Middle frontal gyrus (tissue), 1 donor: ENCODE results near the gene SPDL1.

Source experiments
- DNase-seq: peaks from one replicate; pipeline ENCODE4 v3.0.0-alpha.2; 2015; ENCODE audit warnings: low spot score; ENCODE audit errors: extremely low spot score

Gene SPDL1

GRCh38 chr5:169583424-169584220, at the start of gene SPDL1:
Gene SPDL1 (plus strand): TSS chr5:169583773. CDS start chr5:169588417, 4,644 bp downstream.
- DNase-seq, result peak; percentile 91

- DNase-seq, result no peak
Measured at GRCh38 chr5:169534311-169534880, 49.2 kb upstream of the SPDL1 start.

- DNase-seq, result no peak
Measured at GRCh38 chr5:169534939-169535338, 48.6 kb upstream of the SPDL1 start.

GRCh38 chr5:169538944-169539343, 44.6 kb upstream of the SPDL1 start:
- DNase-seq, result no peak

GRCh38 chr5:169542811-169543210, 40.8 kb upstream of the SPDL1 start:
- no peak for DNase-seq

- DNase-seq, result no peak
Measured at GRCh38 chr5:169544264-169544950, 39.2 kb upstream of the SPDL1 start.

GRCh38 chr5:169545762-169546161, 37.8 kb upstream of the SPDL1 start:
- DNase-seq, result no peak

- no peak for DNase-seq
Measured at GRCh38 chr5:169546346-169546745, 37.2 kb upstream of the SPDL1 start.

- no peak for DNase-seq
Measured at GRCh38 chr5:169547508-169547907, 36.1 kb upstream of the SPDL1 start.

GRCh38 chr5:169548315-169548714, 35.3 kb upstream of the SPDL1 start:
- no peak for DNase-seq

- no peak for DNase-seq
Measured at GRCh38 chr5:169549453-169550100, 34.0 kb upstream of the SPDL1 start.

GRCh38 chr5:169550227-169550626, 33.3 kb upstream of the SPDL1 start:
- DNase-seq, result no peak

- DNase-seq, result no peak
Measured at GRCh38 chr5:169551146-169551545, 32.4 kb upstream of the SPDL1 start.

- no peak for DNase-seq
Measured at GRCh38 chr5:169551696-169552095, 31.9 kb upstream of the SPDL1 start.

- DNase-seq, result no peak
Measured at GRCh38 chr5:169554251-169554650, 29.3 kb upstream of the SPDL1 start.

- DNase-seq, result no peak
Measured at GRCh38 chr5:169557838-169558237, 25.7 kb upstream of the SPDL1 start.

- DNase-seq, result no peak
Measured at GRCh38 chr5:169561893-169562292, 21.7 kb upstream of the SPDL1 start.

GRCh38 chr5:169563369-169563768, 20.2 kb upstream of the SPDL1 start:
- DNase-seq, result no peak

- DNase-seq, result no peak
Measured at GRCh38 chr5:169566202-169566601, 17.4 kb upstream of the SPDL1 start.

- DNase-seq, result no peak
Measured at GRCh38 chr5:169567079-169567478, 16.5 kb upstream of the SPDL1 start.

GRCh38 chr5:169569513-169569912, 14.1 kb upstream of the SPDL1 start:
- no peak for DNase-seq

- no peak for DNase-seq
Measured at GRCh38 chr5:169571355-169571754, 12.2 kb upstream of the SPDL1 start.
